Left renal pelvis (tissue), 4 donors: ENCODE results near the gene RNPC3. TPM values are rescaled to one million over a fixed set of nuclear protein-coding genes. Genes with fewer than 3 reads are reported as not detected.

Experiments used
- DNase-seq, 4 donors: peaks; one replicate each; pipeline ENCODE4 v3.0.0-alpha.2; 2013; ENCODE audit warnings: low read depth in 4 of 4, low spot score in 3 of 4
- polyA plus RNA-seq, 4 donors: library from polyadenylated mRNA; unstranded; fragments of 120-200 nt; gene quantifications; one replicate each; pipeline ENCODE4 v1.2.1, GENCODE V29; 2013; ENCODE audit not compliant: insufficient read length in 4 of 4

The RNPC3 gene
- polyA plus RNA-seq, result 10 to 100 TPM; 22.7 to 94.4 (median 48.5) TPM

GRCh38 chr1:103525607-103526507, at the start of gene RNPC3:
Gene RNPC3 (plus strand): TSS chr1:103525699. CDS start chr1:103526071, 372 bp downstream.
- peak; percentile 86 to 88 (median 87) for DNase-seq

GRCh38 chr1:103477101-103477500, 48.4 kb upstream of the RNPC3 start:
- DNase-seq, result no peak

- DNase-seq, result no peak
Observed at GRCh38 chr1:103489935-103490334, 35.6 kb upstream of the RNPC3 start.

GRCh38 chr1:103492003-103492625, 33.4 kb upstream of the RNPC3 start:
- DNase-seq, result no peak

GRCh38 chr1:103496014-103496635, 29.4 kb upstream of the RNPC3 start:
- no peak for DNase-seq

- DNase-seq, result no peak
Observed at GRCh38 chr1:103497404-103497803, 28.1 kb upstream of the RNPC3 start.

GRCh38 chr1:103509250-103509649, 16.2 kb upstream of the RNPC3 start:
- no peak for DNase-seq

- DNase-seq, result no peak
Observed at GRCh38 chr1:103513711-103514110, 11.8 kb upstream of the RNPC3 start.

- peak in 2 of 4 donors; percentile 27 to 33 for DNase-seq
Observed at GRCh38 chr1:103514920-103515503, 10.5 kb upstream of the RNPC3 start.

GRCh38 chr1:103516283-103516682, 9.2 kb upstream of the RNPC3 start:
- DNase-seq, result no peak

- no peak for DNase-seq
Observed at GRCh38 chr1:103516693-103517092, 8.8 kb upstream of the RNPC3 start.

- DNase-seq, result no peak
Observed at GRCh38 chr1:103517380-103518047, 8.0 kb upstream of the RNPC3 start.

GRCh38 chr1:103520822-103521221, 4.7 kb upstream of the RNPC3 start:
- DNase-seq, result no peak

- no peak for DNase-seq
Observed at GRCh38 chr1:103523346-103523745, 2.2 kb upstream of the RNPC3 start.

GRCh38 chr1:103525114-103525606, 339 bp upstream of the RNPC3 start:
- DNase-seq, result peak in 1 of 4 donors; percentile 10

- DNase-seq, result no peak
Observed at GRCh38 chr1:103527331-103527730, 1.8 kb downstream of the RNPC3 start.

GRCh38 chr1:103529746-103530145, 4.2 kb downstream of the RNPC3 start:
- no peak for DNase-seq

GRCh38 chr1:103538226-103538625, 12.7 kb downstream of the RNPC3 start:
- no peak for DNase-seq

GRCh38 chr1:103541431-103541830, 15.9 kb downstream of the RNPC3 start:
- DNase-seq, result no peak

- DNase-seq, result no peak
Observed at GRCh38 chr1:103546496-103546895, 21.0 kb downstream of the RNPC3 start.
